Inferior parietal cortex (tissue), 1 donor: Measurements from ENCODE around the gene MRPS31.
A peak's percentile ranks its signal among the peaks of the same experiment; 100 is the strongest.
"Not testable (repeated sequence)": the region's sequence is repeated elsewhere in the genome, so short reads cannot be mapped to it uniquely, and the experiment has no call there.

Experiments used
- DNase-seq: peaks from one replicate; pipeline ENCODE4 v3.0.0-alpha.2; 2016; ENCODE audit errors: extremely low spot score

Gene MRPS31

GRCh38 chr13:40789275-40790153, 18.5 kb upstream of the MRPS31 start, which contains the start of gene SLC25A15:
TSS of gene SLC25A15 (plus strand) at chr13:40789611. CDS start at chr13:40793227, 3,616 bp downstream.
- peak; percentile 29 for DNase-seq

- DNase-seq: not testable (repeated sequence)
Measured at GRCh38 chr13:40788540-40789274, 17.7 kb upstream of the MRPS31 start.

- no peak for DNase-seq
Measured at GRCh38 chr13:40787062-40787461, 16.1 kb upstream of the MRPS31 start.

GRCh38 chr13:40786568-40786996, 15.6 kb upstream of the MRPS31 start:
- no peak for DNase-seq

- DNase-seq: no peak
Measured at GRCh38 chr13:40784540-40784939, 13.6 kb upstream of the MRPS31 start.

GRCh38 chr13:40782971-40783370, 12.0 kb upstream of the MRPS31 start:
- DNase-seq: not testable (repeated sequence)

GRCh38 chr13:40781717-40782116, 10.7 kb upstream of the MRPS31 start:
- DNase-seq: no peak

GRCh38 chr13:40780822-40781401, 9.9 kb upstream of the MRPS31 start:
- no peak for DNase-seq

- DNase-seq: no peak
Measured at GRCh38 chr13:40779796-40780285, 8.9 kb upstream of the MRPS31 start.

GRCh38 chr13:40779049-40779448, 8.1 kb upstream of the MRPS31 start:
- DNase-seq: no peak

GRCh38 chr13:40777809-40778175, 6.8 kb upstream of the MRPS31 start:
- no peak for DNase-seq

GRCh38 chr13:40777166-40777808, 6.3 kb upstream of the MRPS31 start:
- peak; percentile 64 for DNase-seq

- DNase-seq: no peak
Measured at GRCh38 chr13:40776681-40777165, 5.7 kb upstream of the MRPS31 start.

- DNase-seq: no peak
Measured at GRCh38 chr13:40776232-40776631, 5.2 kb upstream of the MRPS31 start.

- no peak for DNase-seq
Measured at GRCh38 chr13:40774672-40775071, 3.7 kb upstream of the MRPS31 start.

GRCh38 chr13:40772765-40773473, 1.9 kb upstream of the MRPS31 start:
- DNase-seq: no peak

- DNase-seq: no peak
Measured at GRCh38 chr13:40770609-40770933, 419 bp downstream of the MRPS31 start.

GRCh38 chr13:40769970-40770369, 1.0 kb downstream of the MRPS31 start:
- DNase-seq: no peak

- DNase-seq: no peak
Measured at GRCh38 chr13:40765602-40766001, 5.4 kb downstream of the MRPS31 start.

GRCh38 chr13:40764587-40765403, 6.2 kb downstream of the MRPS31 start:
- no peak for DNase-seq
